ENCODE data around the gene BMP7.

DNA sequence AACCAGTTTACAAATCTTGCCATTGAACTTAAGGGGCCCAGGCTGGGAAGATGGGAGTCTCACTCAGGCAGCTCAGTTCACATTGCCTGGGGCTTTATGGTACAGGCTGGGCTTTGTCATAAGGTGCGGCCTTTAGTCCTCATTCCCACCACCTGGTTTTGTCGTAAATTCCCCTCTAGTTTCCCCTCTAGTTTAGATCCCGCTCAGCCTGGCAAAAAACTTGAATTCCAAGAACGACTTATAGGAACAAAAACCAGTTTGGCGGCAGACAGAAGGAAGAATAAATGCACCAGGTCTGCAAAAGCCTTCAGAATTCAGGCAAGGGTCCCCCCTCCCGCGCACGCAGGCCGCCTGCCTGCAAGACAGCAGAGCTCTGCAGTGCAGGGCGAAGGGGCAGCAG, 4.1 kb downstream of the BMP7 start:
- TF ChIP-seq, protein P1, sequence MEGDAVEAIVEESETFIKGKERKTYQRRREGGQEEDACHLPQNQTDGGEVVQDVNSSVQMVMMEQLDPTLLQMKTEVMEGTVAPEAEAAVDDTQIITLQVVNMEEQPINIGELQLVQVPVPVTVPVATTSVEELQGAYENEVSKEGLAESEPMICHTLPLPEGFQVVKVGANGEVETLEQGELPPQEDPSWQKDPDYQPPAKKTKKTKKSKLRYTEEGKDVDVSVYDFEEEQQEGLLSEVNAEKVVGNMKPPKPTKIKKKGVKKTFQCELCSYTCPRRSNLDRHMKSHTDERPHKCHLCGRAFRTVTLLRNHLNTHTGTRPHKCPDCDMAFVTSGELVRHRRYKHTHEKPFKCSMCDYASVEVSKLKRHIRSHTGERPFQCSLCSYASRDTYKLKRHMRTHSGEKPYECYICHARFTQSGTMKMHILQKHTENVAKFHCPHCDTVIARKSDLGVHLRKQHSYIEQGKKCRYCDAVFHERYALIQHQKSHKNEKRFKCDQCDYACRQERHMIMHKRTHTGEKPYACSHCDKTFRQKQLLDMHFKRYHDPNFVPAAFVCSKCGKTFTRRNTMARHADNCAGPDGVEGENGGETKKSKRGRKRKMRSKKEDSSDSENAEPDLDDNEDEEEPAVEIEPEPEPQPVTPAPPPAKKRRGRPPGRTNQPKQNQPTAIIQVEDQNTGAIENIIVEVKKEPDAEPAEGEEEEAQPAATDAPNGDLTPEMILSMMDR (IDR thresholded peaks at IDR 0.05), result no peak
- no peak for TF ChIP-seq POLR2A (IDR thresholded peaks at IDR 0.05)

Data from uterus (tissue), 2 donors.